ENCODE measurements around the gene FOS. TPM values are rescaled to one million over a fixed set of nuclear protein-coding genes. Genes with fewer than 3 reads are reported as not detected.

The FOS gene
- total and polyA plus RNA-seq, 2 of the 13 experiments (the other 11 are each of a cell fraction or from before 2014, with no cell fraction given): 15.9 to 24.2 TPM

- TF ChIP-seq GMEB1 (CRISPR knock-in tag; IDR thresholded peaks at IDR 0.05; ENCODE audit: borderline replicate concordance) (peak; percentile 94), CCAR2 (optimal IDR thresholded peaks at IDR 0.05; ENCODE audit: low read depth, low read length) (no peak), POLR2AphosphoS5 (IDR thresholded peaks at IDR 0.05; ENCODE audit: low read depth, low read length) (peak; percentile 32; the same call in 1 of the 2 replicates), SMAD9 (CRISPR knock-in tag; IDR thresholded peaks at IDR 0.05) (no peak), ZHX1 (CRISPR knock-in tag; IDR thresholded peaks at IDR 0.05; ENCODE audit: low read depth) (peak; percentile 93), ZZZ3 (CRISPR knock-in tag; IDR thresholded peaks at IDR 0.05; ENCODE audit: borderline replicate concordance) (0 out of 2 replicates have a peak, but pooled peaks have one; percentile 58), FOSL2 (CRISPR knock-in tag; IDR thresholded peaks at IDR 0.05) (peak; percentile 42; the same call in 1 of the 2 replicates), KDM4B (CRISPR knock-in tag; IDR thresholded peaks at IDR 0.05) (no peak), ZBTB42 (CRISPR knock-in tag; IDR thresholded peaks at IDR 0.05) (no peak), RXRA (CRISPR knock-in tag; IDR thresholded peaks at IDR 0.05) (peak; percentile 39), RFX3 (CRISPR knock-in tag; IDR thresholded peaks at IDR 0.05) (peak; percentile 93), NFAT5 (CRISPR knock-in tag; IDR thresholded peaks at IDR 0.05) (no peak), FOXO1 (CRISPR knock-in tag; IDR thresholded peaks at IDR 0.05) (no peak; the same call in 1 of the 2 replicates), RFX1 (IDR thresholded peaks at IDR 0.05) (peak; percentile 99), ARID4A (CRISPR knock-in tag; IDR thresholded peaks at IDR 0.05; ENCODE audit: borderline replicate concordance) (peak; percentile 93), ZNF768 (CRISPR knock-in tag; IDR thresholded peaks at IDR 0.05) (0 out of 2 replicates have a peak, but pooled peaks have one; percentile 13)
Measured at GRCh38 chr14:75258803-75259509, 19.7 kb upstream of the FOS start (continued).
